ENCODE results near the gene SMIM15. TPM values are rescaled to one million over a fixed set of nuclear protein-coding genes. Genes with fewer than 3 reads are reported as not detected.

Gene SMIM15
- total and polyA plus RNA-seq, 2 donors (not counting 1 experiment from before 2014, with no cell fraction given) = 5.7 to 29.8 TPM

DNA sequence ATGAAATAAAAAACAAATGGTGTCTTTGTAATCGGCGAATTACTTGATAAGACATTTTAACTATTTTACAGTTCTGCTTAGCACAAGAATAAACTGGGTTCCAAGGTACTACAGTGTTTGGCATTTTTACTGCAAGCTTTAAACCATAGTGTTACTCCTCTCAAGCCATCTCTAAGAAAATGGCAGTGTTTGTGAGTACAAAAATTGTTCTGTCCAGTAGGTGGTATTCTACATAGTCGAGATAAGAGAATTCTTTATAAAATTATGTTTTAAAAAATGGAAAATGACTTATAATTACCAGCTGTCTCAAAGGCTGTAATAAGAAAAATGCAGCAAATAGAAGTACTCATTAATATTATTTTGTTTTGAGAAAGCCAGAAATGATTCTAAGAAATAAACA, 3.2 kb downstream of the SMIM15 start:
- Histone ChIP-seq H3K4me2 (replicated peaks; ENCODE audit: low read depth, low read length, poor library complexity, severe bottlenecking) (no peak overlapping the region), H3K4me1 (ENCODE audit: control insufficient read depth in 2 of 2, insufficient read depth in 2 of 2, low read length in 2 of 2) (peaks cover 18 to 20% of the 10 kb centered on the region in 2 donors), H4K20me1 (ENCODE audit: control insufficient read depth, insufficient read depth, low read length, poor library complexity, severe bottlenecking) (no peaks in the 10 kb centered on the region), H3K9me3 (ENCODE audit: control extremely low read depth in 1 of 3, control insufficient read depth in 2 of 3, insufficient read depth in 1 of 3, low read length in 2 of 3) (peaks cover 0 to 12% (median 0%) of the 10 kb centered on the region in 3 donors), H3K79me2 (ENCODE audit: control insufficient read depth, insufficient read depth, low read length) (peaks cover 11% of the 10 kb centered on the region), H3K4me3 (ENCODE audit: control extremely low read depth in 1 of 5, extremely low read depth in 1 of 5, insufficient read depth in 1 of 5, low read depth in 2 of 5, low read length in 4 of 5) (no peak overlapping the region), H3K27me3 (replicated peaks in 1 of 4; ENCODE audit: control extremely low read depth in 1 of 4, control insufficient read depth in 3 of 4, insufficient read depth in 4 of 4, low read length in 3 of 4) (no peaks in the 10 kb centered on the region), H3K9ac (ENCODE audit: low read length) (no peak overlapping the region), H3K36me3 (replicated peaks in 1 of 2; ENCODE audit: control extremely low read depth in 1 of 2, control insufficient read depth in 1 of 2, extremely low read depth in 1 of 2, insufficient read depth in 2 of 2, low read length in 1 of 2) (peaks cover 5 to 32% of the 10 kb centered on the region in 2 experiments), H2AFZ (ENCODE audit: insufficient read depth, low read depth, low read length, poor library complexity, severe bottlenecking) (no peak overlapping the region), H3K27ac (ENCODE audit: low read length in 2 of 2) (no peak overlapping the region)
- DNase-seq (no peak), ATAC-seq (ENCODE audit: low read depth) (no peak)
- ChIA-PET CTCF (interaction anchor here (1.5 kb wide), 1 partner anchor 501 kb away, joined by 3 read pairs; no protein-coding TSS in a partner anchor), POLR2A (no interaction called here)
- intact Hi-C loops (cut with micrococcal nuclease) = no loop called here
- TF ChIP-seq, protein P1, sequence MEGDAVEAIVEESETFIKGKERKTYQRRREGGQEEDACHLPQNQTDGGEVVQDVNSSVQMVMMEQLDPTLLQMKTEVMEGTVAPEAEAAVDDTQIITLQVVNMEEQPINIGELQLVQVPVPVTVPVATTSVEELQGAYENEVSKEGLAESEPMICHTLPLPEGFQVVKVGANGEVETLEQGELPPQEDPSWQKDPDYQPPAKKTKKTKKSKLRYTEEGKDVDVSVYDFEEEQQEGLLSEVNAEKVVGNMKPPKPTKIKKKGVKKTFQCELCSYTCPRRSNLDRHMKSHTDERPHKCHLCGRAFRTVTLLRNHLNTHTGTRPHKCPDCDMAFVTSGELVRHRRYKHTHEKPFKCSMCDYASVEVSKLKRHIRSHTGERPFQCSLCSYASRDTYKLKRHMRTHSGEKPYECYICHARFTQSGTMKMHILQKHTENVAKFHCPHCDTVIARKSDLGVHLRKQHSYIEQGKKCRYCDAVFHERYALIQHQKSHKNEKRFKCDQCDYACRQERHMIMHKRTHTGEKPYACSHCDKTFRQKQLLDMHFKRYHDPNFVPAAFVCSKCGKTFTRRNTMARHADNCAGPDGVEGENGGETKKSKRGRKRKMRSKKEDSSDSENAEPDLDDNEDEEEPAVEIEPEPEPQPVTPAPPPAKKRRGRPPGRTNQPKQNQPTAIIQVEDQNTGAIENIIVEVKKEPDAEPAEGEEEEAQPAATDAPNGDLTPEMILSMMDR (IDR thresholded peaks at IDR 0.05) = no peak
- WGBS (ENCODE audit: insufficient coverage) = no CpG with 5 or more reads among the region's 3 CpGs
- Mint-ChIP-seq H3K4me3 (no peak overlapping the region), H3K27ac (no peak overlapping the region), H3K27me3 (no peaks in the 10 kb centered on the region), H3K4me1 (peaks cover 35% of the 10 kb centered on the region), H3K9me3 (ENCODE audit: insufficient read depth) (no peaks in the 10 kb centered on the region)

DNA sequence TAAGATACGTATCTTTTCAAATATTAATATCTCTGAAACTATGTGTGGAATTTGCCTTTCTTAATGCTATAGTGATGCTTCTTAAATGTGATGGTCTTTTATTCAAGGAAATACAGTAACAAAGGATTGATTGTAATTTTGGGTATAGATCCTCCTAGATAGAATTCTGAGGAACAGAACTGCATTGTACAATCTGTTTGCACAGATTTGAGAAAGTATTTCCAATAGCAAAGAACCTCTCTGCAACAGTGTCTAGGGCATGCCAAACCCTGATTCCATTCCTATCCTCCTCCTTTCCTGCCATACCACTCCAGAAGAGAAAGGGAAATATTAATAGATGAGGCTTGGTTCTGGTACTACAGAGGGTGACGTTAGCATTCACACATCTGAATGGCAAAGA, 10.4 kb downstream of the SMIM15 start:
- Mint-ChIP-seq H3K4me3 (no peak overlapping the region), H3K27ac (no peak overlapping the region)

More for the DNA sequence above, 10.4 kb downstream of the SMIM15 start:
- 71% methylated on average over 1 of the region's 2 CpGs for WGBS (ENCODE audit: insufficient coverage)
- peaks cover 0 to 6% (median 0%) of the 10 kb centered on the region in 3 donors for H3K9me3 ChIP-seq (ENCODE audit: control extremely low read depth in 1 of 3, control insufficient read depth in 2 of 3, insufficient read depth in 1 of 3, low read length in 2 of 3)
- ChIA-PET POLR2A (no interaction called here), CTCF (no interaction called here)
- H3K4me3 ChIP-seq (ENCODE audit: control extremely low read depth in 1 of 5, extremely low read depth in 1 of 5, insufficient read depth in 1 of 5, low read depth in 2 of 5, low read length in 4 of 5) = no peak overlapping the region
- H3K27ac ChIP-seq (ENCODE audit: low read length in 2 of 2) = no peak overlapping the region
- no peak overlapping the region for H2AFZ ChIP-seq (ENCODE audit: insufficient read depth, low read depth, low read length, poor library complexity, severe bottlenecking)
- no peaks in the 10 kb centered on the region for H4K20me1 ChIP-seq (ENCODE audit: control insufficient read depth, insufficient read depth, low read length, poor library complexity, severe bottlenecking)
- H3K4me2 ChIP-seq (replicated peaks; ENCODE audit: low read depth, low read length, poor library complexity, severe bottlenecking) = no peak overlapping the region
- peaks cover 4% of the 10 kb centered on the region for H3K9me3 Mint-ChIP-seq (ENCODE audit: insufficient read depth)
- H3K27me3 Mint-ChIP-seq = no peaks in the 10 kb centered on the region
- H3K27me3 ChIP-seq (replicated peaks in 1 of 4; ENCODE audit: control extremely low read depth in 1 of 4, control insufficient read depth in 3 of 4, insufficient read depth in 4 of 4, low read length in 3 of 4) = no peaks in the 10 kb centered on the region
- H3K4me1 ChIP-seq (ENCODE audit: control insufficient read depth in 2 of 2, insufficient read depth in 2 of 2, low read length in 2 of 2) = no peaks in the 10 kb centered on the region
- H3K79me2 ChIP-seq (ENCODE audit: control insufficient read depth, insufficient read depth, low read length) = no peaks in the 10 kb centered on the region
- H3K9ac ChIP-seq (ENCODE audit: low read length) = no peak overlapping the region
- TF ChIP-seq, protein P1 (IDR thresholded peaks at IDR 0.05) = no peak
- no peak for TF ChIP-seq EZH2 (IDR thresholded peaks at IDR 0.05; ENCODE audit: borderline replicate concordance, insufficient read depth, low read depth, low read length, poor library complexity, severe bottlenecking)
- intact Hi-C loops (cut with micrococcal nuclease) = no loop called here
- no peak for ATAC-seq (ENCODE audit: low read depth)
- no peak for DNase-seq
- H3K36me3 ChIP-seq (replicated peaks in 1 of 2; ENCODE audit: control extremely low read depth in 1 of 2, control insufficient read depth in 1 of 2, extremely low read depth in 1 of 2, insufficient read depth in 2 of 2, low read length in 1 of 2) = peaks cover 0 to 2% of the 10 kb centered on the region in 2 experiments
- no peaks in the 10 kb centered on the region for H3K4me1 Mint-ChIP-seq

All from B cell (primary cell).